HG03139 (cell line): Measurements from ENCODE around the gene SCNN1B.
"Not testable (repeated sequence)": the region's sequence is repeated elsewhere in the genome, so short reads cannot be mapped to it uniquely, and the experiment has no call there.

Source experiments
- ATAC-seq: cut with Tn5 transposase; IDR thresholded peaks from one replicate; pipeline ENCODE4 v1.9.1; 2021; ENCODE audit not compliant: unreplicated experiment

Gene SCNN1B

GRCh38 chr16:23288726-23289512 lies 13.2 kb upstream of the SCNN1B start:
- no peak for ATAC-seq

- ATAC-seq = no peak
Measured at GRCh38 chr16:23290189-23291062, 11.7 kb upstream of the SCNN1B start.

- no peak for ATAC-seq
Measured at GRCh38 chr16:23293016-23293415, 9.1 kb upstream of the SCNN1B start.

- no peak for ATAC-seq
Measured at GRCh38 chr16:23294260-23294659, 7.8 kb upstream of the SCNN1B start.

- no peak for ATAC-seq
Measured at GRCh38 chr16:23296994-23297393, 5.1 kb upstream of the SCNN1B start.

GRCh38 chr16:23298290-23298915 lies 3.7 kb upstream of the SCNN1B start:
- ATAC-seq = no peak

GRCh38 chr16:23299815-23300214 lies 2.3 kb upstream of the SCNN1B start:
- not testable (repeated sequence) for ATAC-seq

GRCh38 chr16:23301251-23302044 lies 654 bp upstream of the SCNN1B start:
- no peak for ATAC-seq

- no peak for ATAC-seq
Measured at GRCh38 chr16:23303685-23304084, 1.6 kb downstream of the SCNN1B start.

GRCh38 chr16:23304620-23305019 lies 2.5 kb downstream of the SCNN1B start:
- ATAC-seq = no peak

GRCh38 chr16:23306199-23307100 lies 4.3 kb downstream of the SCNN1B start:
- ATAC-seq = no peak

- no peak for ATAC-seq
Measured at GRCh38 chr16:23310217-23310616, 8.1 kb downstream of the SCNN1B start.

GRCh38 chr16:23310744-23311143 lies 8.6 kb downstream of the SCNN1B start:
- ATAC-seq = no peak

- no peak for ATAC-seq
Measured at GRCh38 chr16:23316232-23316631, 14.1 kb downstream of the SCNN1B start.

GRCh38 chr16:23316634-23317265 lies 14.6 kb downstream of the SCNN1B start:
- ATAC-seq = no peak

- no peak for ATAC-seq
Measured at GRCh38 chr16:23317266-23317661, 15.2 kb downstream of the SCNN1B start.

GRCh38 chr16:23317751-23318150 lies 15.6 kb downstream of the SCNN1B start:
- ATAC-seq = no peak

- no peak for ATAC-seq
Measured at GRCh38 chr16:23318639-23319038, 16.5 kb downstream of the SCNN1B start.

- ATAC-seq = no peak
Measured at GRCh38 chr16:23319861-23320615, 17.9 kb downstream of the SCNN1B start.
